ENCODE data around the gene NFASC.

DNA sequence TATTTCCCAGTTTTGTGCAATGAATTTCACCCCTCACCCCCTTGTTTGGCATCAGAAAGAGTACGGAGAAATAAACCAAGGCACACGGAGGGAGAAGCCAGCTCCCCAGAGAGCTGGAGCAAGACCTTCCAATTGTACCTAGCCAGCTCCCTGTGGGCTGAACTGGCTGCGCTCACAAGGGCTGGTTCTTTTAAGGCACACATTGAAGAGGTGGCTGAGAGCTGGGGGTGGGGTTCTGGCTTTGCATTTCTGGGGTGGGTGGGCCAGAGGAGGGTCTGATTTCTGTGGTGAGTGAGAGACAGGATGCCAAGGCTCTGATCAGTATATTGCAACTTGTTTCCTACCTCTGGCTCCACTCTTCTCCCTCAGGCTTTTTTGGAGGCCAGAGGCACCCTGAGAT is 39.5 kb upstream of the NFASC start:
- TF ChIP-seq, protein P1, sequence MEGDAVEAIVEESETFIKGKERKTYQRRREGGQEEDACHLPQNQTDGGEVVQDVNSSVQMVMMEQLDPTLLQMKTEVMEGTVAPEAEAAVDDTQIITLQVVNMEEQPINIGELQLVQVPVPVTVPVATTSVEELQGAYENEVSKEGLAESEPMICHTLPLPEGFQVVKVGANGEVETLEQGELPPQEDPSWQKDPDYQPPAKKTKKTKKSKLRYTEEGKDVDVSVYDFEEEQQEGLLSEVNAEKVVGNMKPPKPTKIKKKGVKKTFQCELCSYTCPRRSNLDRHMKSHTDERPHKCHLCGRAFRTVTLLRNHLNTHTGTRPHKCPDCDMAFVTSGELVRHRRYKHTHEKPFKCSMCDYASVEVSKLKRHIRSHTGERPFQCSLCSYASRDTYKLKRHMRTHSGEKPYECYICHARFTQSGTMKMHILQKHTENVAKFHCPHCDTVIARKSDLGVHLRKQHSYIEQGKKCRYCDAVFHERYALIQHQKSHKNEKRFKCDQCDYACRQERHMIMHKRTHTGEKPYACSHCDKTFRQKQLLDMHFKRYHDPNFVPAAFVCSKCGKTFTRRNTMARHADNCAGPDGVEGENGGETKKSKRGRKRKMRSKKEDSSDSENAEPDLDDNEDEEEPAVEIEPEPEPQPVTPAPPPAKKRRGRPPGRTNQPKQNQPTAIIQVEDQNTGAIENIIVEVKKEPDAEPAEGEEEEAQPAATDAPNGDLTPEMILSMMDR (conservative IDR thresholded peaks at IDR 0.05; ENCODE audit: low read depth, low read length) = no peak
- TF ChIP-seq EZH2 (IDR thresholded peaks at IDR 0.05; ENCODE audit: low read length, unreplicated experiment) (no peak), EZH2phosphoT487 (IDR thresholded peaks at IDR 0.05; ENCODE audit: borderline replicate concordance, low read length) (no peak)
